BJ (cell line): ENCODE measurements around the gene SLC38A2. TPM values are rescaled to one million over a fixed set of nuclear protein-coding genes. Genes with fewer than 3 reads are reported as not detected.

Source experiments
- CTCF ChIA-PET: fragments of 350-600 bp; formaldehyde crosslinking; extraction: SDS; loops from one replicate; lab custom pipeline; 2021; ENCODE audit warnings: antibody characterized with exemption, inconsistent platforms; lab: Yijun Ruan, JAX
- POLR2A ChIA-PET: fragments of 300-600 bp; sonication (Branson Sonifier 250); formaldehyde crosslinking; extraction: SDS; loops from one replicate; lab custom pipeline; 2021; ENCODE audit warnings: antibody characterized with exemption; lab: Charles Lee
- DNase-seq: peaks from one replicate; pipeline ENCODE4 v3.0.0-alpha.2; 2011; ENCODE audit warnings: low read depth
- H3K27me3 ChIP-seq: 2 replicates; pipeline ENCODE4 v1.6.0; 2011; ENCODE audit warnings: low read length; ENCODE audit not compliant: control insufficient read depth, insufficient read depth
- H3K36me3 ChIP-seq: 2 replicates; pipeline ENCODE4 v1.5.1; 2011; ENCODE audit warnings: low read length; ENCODE audit not compliant: control insufficient read depth, insufficient read depth
- H3K4me3 ChIP-seq: 2 replicates; pipeline ENCODE4 v1.5.1; 2011; ENCODE audit warnings: low read depth, mild to moderate bottlenecking, control low read depth, low read length
- CTCF ChIP-seq: IDR thresholded peaks from 2 replicates; pipeline ENCODE4 v1.5.1; 2011; ENCODE audit warnings: low read depth, mild to moderate bottlenecking, control low read depth, inconsistent platforms, low read length, moderate library complexity; ENCODE audit not compliant: insufficient read depth
- polyA plus RNA-seq: library from polyadenylated mRNA; depleted of rRNA; stranded (reverse); fragments of >200 nt; gene quantifications from 2 replicates; pipeline ENCODE4 v1.2.3, GENCODE V29; 2011

SLC38A2 gene
- polyA plus RNA-seq, 1 experiment = 472 TPM

- no peaks in the 10 kb centered on the region for H3K27me3 ChIP-seq
- no peak overlapping the region for H3K4me3 ChIP-seq
- H3K36me3 ChIP-seq = no peaks in the 10 kb centered on the region
- ChIA-PET CTCF (interaction anchor here (1.3 kb wide), 1 partner anchor 625 kb away, joined by 5 read pairs; no protein-coding TSS in a partner anchor), POLR2A (no interaction called here)
- DNase-seq = no peak
- TF ChIP-seq CTCF = no peak
Measured at GRCh38 chr12:46396826-46397225, 24.3 kb upstream of the SLC38A2 start.

GRCh38 chr12:46395388-46395787 is 22.8 kb upstream of the SLC38A2 start:
- Histone ChIP-seq H3K36me3 (no peaks in the 10 kb centered on the region), H3K4me3 (no peak overlapping the region), H3K27me3 (no peaks in the 10 kb centered on the region)
- POLR2A ChIA-PET = no interaction called here
- TF ChIP-seq CTCF = no peak
- DNase-seq = no peak
- CTCF ChIA-PET = interaction anchor here (1.3 kb wide), 1 partner anchor 9 kb away, joined by 4 read pairs; no protein-coding TSS in a partner anchor

- Histone ChIP-seq H3K4me3 (no peak overlapping the region), H3K36me3 (no peaks in the 10 kb centered on the region), H3K27me3 (no peaks in the 10 kb centered on the region)
- CTCF ChIA-PET = no interaction called here
- POLR2A ChIA-PET = no interaction called here
- no peak for TF ChIP-seq CTCF
- no peak for DNase-seq
Measured at GRCh38 chr12:46391630-46392029, 19.1 kb upstream of the SLC38A2 start.

GRCh38 chr12:46390881-46391280 is 18.3 kb upstream of the SLC38A2 start:
- no peak for TF ChIP-seq CTCF
- DNase-seq = no peak
- H3K27me3 ChIP-seq = no peaks in the 10 kb centered on the region
- no peak overlapping the region for H3K4me3 ChIP-seq
- CTCF ChIA-PET = interaction anchor here (0.6 to 0.7 kb wide), 2 partner anchors 121 to 271 kb away, joined by 3 read pairs; no protein-coding TSS in a partner anchor
- POLR2A ChIA-PET = no interaction called here
- H3K36me3 ChIP-seq = no peaks in the 10 kb centered on the region

- no peaks in the 10 kb centered on the region for H3K27me3 ChIP-seq
- CTCF ChIA-PET = interaction anchor here (0.6 to 0.8 kb wide), 4 partner anchors 10 to 543 kb away, joined by 3 to 4 read pairs (median 3); no protein-coding TSS in a partner anchor
- TF ChIP-seq CTCF = no peak
- DNase-seq = no peak
- POLR2A ChIA-PET = interaction anchor here (0.6 kb wide), 1 partner anchor 13 kb away, joined by 3 read pairs; no protein-coding TSS in a partner anchor
- no peaks in the 10 kb centered on the region for H3K36me3 ChIP-seq
- H3K4me3 ChIP-seq = no peak overlapping the region
Measured at GRCh38 chr12:46390304-46390703, 17.7 kb upstream of the SLC38A2 start.
